HG02588 (cell line): ENCODE data around the gene DHX34.
"Not testable (repeated sequence)": the region's sequence is repeated elsewhere in the genome, so short reads cannot be mapped to it uniquely, and the experiment has no call there.

Experiments used
- ATAC-seq: cut with Tn5 transposase; IDR thresholded peaks from one replicate; pipeline ENCODE4 v1.9.1; 2021; ENCODE audit warnings: mild to moderate bottlenecking, moderate library complexity; ENCODE audit not compliant: unreplicated experiment

Gene DHX34

GRCh38 chr19:47386582-47386981 lies 37.5 kb downstream of the DHX34 start:
- not testable (repeated sequence) for ATAC-seq

GRCh38 chr19:47387623-47388022 lies 38.5 kb downstream of the DHX34 start:
- not testable (repeated sequence) for ATAC-seq

GRCh38 chr19:47388721-47389120 lies 39.6 kb downstream of the DHX34 start:
- ATAC-seq = not testable (repeated sequence)

- ATAC-seq = no peak
Measured at GRCh38 chr19:47389150-47389556, 40.0 kb downstream of the DHX34 start.

GRCh38 chr19:47390533-47391488 lies 41.7 kb downstream of the DHX34 start:
- ATAC-seq = no peak

GRCh38 chr19:47391510-47392223 lies 42.6 kb downstream of the DHX34 start:
- ATAC-seq = no peak

DNA sequence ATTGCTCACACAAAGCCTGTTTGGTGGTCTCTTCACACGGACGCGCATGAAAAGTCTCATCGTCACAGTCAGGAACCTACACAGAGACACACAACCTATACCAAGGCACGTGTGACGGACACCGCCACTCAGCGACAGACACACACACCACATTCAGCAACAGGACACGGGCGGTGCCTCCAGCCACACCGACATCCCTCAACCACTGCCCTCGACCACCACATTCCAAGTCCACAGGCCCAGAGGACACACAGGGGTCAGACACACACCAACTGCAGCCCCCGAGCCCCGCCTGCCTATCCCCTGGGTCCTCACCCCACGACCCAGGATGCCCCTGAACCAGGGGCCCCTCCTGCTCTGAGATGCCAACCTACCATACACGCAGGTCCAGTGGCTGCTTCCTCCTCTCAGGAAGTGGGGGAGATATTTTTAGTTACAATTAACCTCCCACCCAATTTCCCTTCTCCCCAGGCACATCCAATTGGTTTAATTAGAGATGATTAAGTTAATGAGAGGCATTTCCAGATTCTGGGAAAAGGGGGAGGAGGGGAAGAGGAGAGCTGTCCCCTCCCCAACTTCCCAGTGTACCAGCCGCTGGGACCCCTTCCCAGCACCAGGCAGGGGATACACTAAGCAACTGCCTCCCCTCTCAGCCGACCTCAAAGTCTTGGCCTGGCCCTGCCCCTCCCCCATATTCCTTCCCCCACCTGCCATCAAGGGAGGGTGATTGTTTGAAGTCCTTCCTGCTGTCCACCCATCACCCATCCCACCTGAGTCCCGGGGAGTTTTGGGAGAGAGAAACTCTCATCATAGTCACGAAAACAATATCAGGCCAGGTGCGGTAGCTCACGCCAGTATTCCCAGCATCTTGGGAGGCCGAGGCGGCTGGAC lies 49.8 kb downstream of the DHX34 start:
- ATAC-seq = no peak

DNA sequence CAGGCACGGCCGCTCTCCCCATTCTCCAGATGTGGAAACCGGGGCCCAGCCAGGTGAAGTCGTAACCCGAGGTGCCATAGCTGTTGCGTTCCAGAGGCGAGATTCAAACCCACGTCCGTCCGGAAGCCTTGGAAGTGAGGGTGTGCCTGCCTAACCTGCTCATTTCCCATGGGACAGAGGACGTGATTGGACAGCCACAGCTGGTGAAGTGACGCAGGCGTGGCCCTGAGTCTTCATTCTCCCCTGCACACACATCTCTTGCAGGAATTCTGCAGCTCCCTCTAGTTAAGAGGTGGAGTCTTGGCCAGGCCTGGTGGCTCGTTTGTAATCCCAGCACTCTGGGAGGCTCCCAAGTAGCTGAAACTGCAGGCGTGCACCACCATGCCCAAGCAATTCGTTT lies 53.4 kb downstream of the DHX34 start:
- no peak for ATAC-seq

- no peak for ATAC-seq
Measured at GRCh38 chr19:47404334-47405196, 55.5 kb downstream of the DHX34 start.

- ATAC-seq = no peak
Measured at GRCh38 chr19:47405197-47405550, 56.1 kb downstream of the DHX34 start.

DNA sequence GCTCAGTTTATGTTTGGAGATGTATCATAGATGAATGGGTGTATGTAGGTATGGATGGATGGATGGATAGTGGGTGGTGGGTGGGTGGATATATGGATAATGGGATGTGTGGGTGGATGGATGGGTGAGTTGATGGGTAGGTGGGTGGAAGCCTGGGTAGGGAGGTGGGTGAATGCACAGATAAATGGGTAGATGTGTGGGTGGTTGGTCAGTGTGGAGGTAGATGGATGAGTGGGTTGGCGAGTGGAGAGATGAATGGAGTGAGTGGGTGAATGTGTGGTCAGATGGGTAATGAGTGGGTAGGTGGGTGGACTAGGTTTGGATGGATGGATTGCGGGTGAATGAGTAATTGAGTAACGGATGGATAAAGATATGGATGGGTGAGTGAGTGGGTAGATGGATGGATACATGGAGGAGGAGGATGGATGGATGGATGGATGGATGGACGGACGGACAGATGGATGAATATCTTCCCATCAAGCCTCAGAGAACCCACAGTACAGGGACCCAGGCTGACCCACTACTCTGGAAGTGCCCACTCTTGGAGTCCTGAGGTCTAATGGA lies 56.8 kb downstream of the DHX34 start:
- no peak for ATAC-seq

DNA sequence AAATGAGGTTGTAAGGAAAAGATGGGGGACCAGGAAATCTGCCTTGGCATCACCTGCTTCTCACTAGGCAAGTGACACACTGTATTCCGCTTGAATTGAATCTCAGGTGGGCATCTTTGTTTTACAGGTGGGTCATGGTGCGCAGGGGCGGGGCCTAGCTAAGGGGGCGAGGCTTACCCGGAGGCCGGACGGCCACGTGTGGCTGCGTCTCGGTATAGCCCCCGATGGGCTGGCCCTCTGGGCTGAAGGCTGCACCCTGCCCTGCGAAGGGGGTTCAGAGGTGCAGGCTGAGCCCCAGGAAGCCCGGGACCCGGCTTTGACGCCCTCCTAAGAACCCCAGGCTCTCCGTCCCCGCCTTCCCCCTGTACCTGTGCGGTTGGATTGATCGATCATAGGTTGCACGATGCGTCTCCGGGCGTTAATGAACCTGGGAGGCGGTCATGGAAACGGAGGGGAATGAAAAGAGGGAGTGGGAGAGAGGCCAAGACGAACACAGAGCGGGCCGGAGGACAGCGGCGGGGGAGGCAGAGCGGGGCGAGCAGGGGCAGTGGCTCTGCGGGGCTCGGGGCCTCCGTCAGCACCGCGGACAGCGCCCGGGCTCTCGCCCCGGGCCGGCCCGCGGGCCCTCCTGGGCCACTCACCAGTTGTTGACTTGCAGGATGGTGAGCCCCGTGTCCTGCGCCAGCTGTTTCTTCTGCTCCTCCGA lies 57.7 kb downstream of the DHX34 start:
- ATAC-seq = no peak

- ATAC-seq = no peak
Measured at GRCh38 chr19:47407417-47407774, 58.3 kb downstream of the DHX34 start.

DNA sequence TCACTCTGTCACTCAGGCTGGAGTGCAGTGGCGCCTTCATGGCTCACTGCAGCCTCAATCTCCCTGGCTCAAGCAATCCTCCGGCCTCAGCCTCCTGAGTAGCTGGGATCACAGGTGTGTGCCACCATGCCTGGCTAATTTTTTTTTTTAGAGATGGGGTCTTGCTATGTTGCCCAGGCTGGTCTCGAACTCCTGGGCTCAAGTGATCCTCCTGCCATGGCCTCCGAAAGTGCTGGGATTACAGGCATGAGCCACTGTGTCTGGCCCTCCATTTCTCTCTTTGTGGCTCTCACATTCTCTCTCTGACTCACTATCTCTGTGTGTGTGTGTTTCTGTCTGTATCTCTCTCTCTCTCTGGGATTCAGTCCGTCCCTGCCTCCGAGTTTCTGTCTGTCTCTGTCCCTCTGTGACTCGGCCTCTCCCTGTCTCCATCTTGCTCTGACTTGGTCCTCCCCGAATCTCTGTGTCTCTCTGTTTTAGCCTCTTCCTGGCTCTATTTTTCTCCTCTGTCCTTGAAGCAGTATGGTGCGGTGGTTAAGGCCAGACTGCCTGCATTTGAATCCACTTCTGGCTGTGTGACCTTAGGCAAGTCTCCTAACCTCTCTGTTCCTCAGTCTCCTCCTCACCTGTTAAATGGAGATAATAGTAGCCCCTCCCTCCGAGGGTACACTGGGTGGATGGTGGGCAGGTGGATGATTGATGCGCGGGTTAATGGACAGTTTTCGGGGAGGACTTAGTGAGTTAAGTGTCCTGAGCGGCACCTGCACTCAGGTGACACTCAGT lies 59.2 kb downstream of the DHX34 start:
- ATAC-seq = no peak

GRCh38 chr19:47411101-47411500 lies 62.0 kb downstream of the DHX34 start:
- ATAC-seq = no peak

DNA sequence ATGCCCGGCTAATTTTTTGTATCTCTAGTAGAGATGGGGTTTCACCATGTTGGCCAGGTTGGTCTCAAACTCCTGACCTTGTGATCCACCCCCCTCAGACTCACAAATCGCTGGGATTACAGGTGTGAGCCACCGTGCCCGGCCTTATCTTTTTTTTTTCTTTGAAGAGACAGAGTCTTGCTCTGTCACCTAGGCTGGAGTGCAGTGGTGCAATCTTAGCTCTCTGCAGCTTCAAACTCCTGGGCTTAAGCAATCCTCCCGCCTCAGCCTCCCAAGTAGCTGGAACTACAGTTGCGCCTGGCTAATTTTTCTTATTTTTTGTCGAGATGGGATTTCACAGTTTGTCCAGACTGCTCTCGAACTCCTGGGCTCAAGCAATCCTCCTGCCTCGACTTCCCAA lies 62.6 kb downstream of the DHX34 start:
- not testable (repeated sequence) for ATAC-seq

GRCh38 chr19:47413941-47414340 lies 64.8 kb downstream of the DHX34 start:
- no peak for ATAC-seq

DNA sequence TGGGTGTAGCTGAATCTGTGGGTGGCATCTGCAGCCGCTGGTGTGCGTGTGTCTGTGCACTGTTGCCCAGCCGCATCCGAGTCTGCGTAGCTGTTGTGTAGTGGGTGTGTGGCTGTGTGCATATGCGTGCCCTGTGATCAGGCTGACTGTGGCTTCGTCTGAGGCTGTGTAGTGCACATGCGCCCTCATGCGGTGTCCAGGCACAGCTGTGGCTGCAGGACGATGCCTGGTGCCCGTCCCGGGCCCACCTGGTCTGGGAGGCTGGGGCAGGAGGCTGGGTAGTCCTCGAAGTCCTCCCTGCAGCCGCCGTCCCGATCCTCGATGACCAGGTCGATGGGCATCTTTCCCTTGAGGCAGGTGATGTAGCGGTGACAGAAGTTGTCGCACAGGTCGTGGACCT lies 65.4 kb downstream of the DHX34 start:
- ATAC-seq = no peak
